Fibroblast of skin of scalp (primary cell): ENCODE results near the gene PCDHB10. TPM values are rescaled to one million over a fixed set of nuclear protein-coding genes. Genes with fewer than 3 reads are reported as not detected.
A peak's percentile ranks its signal among the peaks of the same experiment; 100 is the strongest.
"Not testable (repeated sequence)": the region's sequence is repeated elsewhere in the genome, so short reads cannot be mapped to it uniquely, and the experiment has no call there.

Experiments used
- DNase-seq: peaks from one replicate; pipeline ENCODE4 v3.0.0-alpha.2; 2013
- polyA plus RNA-seq, 2 experiments: library from polyadenylated mRNA; unstranded; fragments of 120-200 nt; gene quantifications; one replicate each; pipeline ENCODE4 v1.2.1, GENCODE V29; 2013; ENCODE audit not compliant: insufficient read length in 2 of 2

Gene PCDHB10
- 1.2 TPM for polyA plus RNA-seq (2013, experiment 1 of 2; ENCODE audit: insufficient read length)
- 1.3 TPM for polyA plus RNA-seq (2013, experiment 2 of 2; ENCODE audit: insufficient read length)

DNA sequence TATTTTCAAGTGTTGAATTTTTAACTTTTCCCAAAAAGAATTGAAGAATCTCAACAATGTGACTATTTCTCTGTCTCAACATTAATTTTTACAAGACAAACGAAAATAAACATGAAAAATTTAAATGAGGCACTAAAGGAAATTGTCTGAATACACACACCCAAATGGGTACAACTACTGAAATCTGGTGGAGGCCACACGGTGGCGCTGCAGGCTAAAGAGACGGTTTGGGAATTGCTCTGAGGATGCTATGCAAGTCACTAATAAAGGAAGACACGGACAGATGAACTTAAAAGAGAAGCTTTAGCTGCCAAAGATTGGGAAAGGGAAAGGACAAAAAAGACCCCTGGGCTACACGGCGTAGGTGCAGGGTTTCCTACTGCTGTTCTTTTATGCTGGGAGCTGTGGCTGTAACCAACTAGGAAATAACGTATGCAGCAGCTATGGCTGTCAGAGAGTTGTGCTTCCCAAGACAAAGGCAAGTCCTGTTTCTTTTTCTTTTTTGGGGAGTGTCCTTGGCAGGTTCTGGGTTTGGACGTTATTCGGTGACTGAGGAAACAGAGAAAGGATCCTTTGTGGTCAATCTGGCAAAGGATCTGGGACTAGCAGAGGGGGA lies at the start of gene PCDHB10:
Gene PCDHB10, plus strand, starts transcription at position 244 of the 616 bp plus-strand sequence. Its CDS starts 200 bp downstream, at position 444.
- no peak for DNase-seq

DNA sequence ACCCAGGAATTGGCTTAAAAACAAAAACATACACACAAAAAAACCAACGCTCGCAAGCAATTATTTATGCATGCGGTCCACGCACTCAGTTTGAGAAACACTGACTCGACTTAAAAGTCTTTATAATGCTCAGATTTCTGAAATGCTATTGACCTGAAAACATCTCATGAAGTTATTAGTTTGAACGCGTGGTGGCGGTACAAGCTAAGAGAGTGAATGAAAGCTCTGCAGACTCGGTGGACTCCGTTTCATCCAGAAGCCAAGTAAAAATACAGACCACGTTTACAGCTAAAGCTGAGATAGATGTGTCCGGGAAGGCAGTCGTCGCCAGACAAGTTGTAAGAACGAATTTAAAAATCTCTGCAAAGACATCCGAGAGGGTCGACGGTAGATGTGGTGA lies 42.3 kb upstream of the PCDHB10 start, which contains the start of gene PCDHB6:
Gene PCDHB6, plus strand, starts transcription at position 246 of the 400 bp plus-strand sequence. CDS start 201 bp downstream, outside the sequence.
- DNase-seq, result peak; percentile 6

DNA sequence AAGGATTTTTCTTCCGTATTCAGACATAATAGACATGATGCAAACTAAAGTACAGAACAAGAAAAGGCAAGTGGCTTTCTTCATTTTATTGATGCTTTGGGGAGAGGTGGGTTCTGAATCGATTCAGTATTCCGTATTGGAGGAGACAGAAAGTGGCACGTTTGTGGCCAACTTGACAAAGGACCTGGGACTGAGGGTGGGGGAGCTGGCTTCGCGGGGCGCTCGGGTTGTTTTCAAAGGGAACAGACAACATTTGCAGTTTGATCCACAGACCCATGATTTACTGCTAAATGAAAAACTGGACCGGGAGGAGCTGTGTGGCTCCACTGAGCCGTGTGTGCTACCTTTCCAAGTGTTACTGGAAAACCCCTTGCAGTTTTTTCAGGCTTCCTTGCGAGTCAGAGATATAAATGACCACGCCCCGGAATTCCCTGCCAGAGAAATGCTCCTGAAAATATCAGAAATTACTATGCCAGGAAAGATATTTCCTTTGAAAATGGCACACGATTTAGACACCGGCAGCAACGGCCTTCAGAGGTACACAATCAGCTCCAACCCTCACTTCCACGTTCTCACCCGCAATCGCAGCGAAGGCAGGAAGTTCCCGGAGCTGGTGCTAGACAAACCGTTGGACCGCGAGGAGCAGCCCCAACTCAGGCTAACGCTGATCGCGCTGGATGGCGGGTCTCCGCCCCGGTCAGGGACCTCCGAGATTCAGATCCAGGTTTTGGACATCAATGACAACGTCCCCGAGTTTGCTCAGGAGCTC lies 41.7 kb upstream of the PCDHB10 start:
- no peak for DNase-seq

DNA sequence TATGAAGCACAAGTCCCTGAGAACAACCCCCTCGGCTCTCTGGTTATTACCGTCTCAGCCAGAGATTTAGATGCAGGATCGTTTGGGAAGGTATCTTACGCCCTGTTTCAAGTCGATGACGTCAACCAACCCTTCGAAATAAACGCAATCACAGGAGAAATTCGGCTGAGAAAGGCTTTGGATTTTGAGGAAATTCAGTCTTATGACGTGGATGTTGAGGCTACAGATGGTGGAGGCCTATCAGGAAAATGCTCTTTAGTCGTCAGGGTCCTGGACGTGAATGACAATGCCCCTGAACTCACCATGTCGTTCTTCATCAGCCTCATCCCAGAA lies 41.2 kb upstream of the PCDHB10 start:
- no peak for DNase-seq

DNA sequence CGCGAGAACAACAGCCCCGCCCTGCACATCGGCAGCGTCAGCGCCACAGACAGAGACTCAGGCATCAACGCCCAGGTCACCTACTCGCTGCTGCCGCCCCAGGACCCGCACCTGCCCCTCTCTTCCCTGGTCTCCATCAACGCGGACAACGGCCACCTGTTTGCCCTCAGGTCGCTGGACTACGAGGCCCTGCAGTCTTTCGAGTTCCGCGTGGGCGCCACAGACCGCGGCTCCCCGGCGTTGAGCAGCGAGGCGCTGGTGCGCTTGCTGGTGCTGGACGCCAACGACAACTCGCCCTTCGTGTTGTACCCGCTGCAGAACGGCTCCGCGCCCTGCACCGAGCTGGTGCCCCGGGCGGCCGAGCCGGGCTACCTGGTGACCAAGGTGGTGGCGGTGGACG lies 40.5 kb upstream of the PCDHB10 start:
- not testable (repeated sequence) for DNase-seq

DNA sequence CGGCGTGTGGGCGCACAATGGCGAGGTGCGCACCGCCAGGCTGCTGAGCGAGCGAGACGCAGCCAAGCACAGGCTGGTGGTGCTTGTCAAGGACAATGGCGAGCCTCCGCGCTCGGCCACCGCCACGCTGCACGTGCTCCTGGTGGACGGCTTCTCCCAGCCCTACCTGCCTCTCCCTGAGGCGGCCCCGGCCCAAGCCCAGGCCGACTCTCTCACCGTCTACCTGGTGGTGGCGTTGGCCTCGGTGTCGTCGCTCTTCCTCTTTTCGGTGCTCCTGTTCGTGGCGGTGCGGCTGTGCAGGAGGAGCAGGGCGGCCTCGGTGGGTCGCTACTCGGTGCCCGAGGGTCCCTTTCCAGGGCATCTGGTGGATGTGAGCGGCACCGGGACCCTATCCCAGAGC lies 40.1 kb upstream of the PCDHB10 start:
- DNase-seq, result not testable (repeated sequence)

DNA sequence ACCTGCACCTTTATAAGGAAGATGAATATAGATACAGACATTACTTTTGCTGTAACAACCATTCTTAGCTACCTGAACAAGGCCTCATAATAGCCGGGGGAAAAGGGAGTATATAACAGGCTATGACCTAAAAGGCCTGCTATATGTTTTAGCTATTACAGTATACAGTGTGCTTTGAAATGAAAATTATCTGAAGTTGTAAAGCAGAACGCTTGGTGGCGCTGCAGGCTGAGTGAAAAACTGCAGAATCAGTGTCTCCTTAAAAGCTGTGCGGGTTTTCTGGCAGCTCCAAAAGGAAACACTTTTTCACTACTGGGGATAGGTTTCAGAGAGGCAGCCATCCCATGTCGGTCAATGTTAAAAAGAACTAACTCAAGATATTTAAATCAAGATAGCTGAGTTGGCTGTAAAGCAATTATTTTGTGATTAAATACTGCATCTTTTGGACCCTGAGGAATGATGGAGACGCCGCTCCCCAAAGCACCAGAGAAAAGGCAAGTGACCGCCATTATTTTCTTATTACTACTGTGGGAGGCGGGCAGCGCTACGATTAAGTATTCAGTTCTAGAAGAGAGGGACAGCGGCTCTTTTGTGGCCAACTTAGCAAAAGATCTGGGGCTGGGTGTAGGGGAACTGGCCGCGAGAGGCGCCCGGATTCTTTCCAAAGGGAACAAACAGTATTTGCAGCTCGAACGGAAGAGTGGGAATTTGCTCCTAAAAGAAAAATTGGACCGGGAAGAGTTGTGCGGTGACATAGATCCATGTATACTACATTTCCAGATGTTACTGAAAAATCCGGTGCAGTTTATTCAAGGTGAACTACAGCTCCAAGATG lies 36.4 kb upstream of the PCDHB10 start:
- DNase-seq, result no peak

DNA sequence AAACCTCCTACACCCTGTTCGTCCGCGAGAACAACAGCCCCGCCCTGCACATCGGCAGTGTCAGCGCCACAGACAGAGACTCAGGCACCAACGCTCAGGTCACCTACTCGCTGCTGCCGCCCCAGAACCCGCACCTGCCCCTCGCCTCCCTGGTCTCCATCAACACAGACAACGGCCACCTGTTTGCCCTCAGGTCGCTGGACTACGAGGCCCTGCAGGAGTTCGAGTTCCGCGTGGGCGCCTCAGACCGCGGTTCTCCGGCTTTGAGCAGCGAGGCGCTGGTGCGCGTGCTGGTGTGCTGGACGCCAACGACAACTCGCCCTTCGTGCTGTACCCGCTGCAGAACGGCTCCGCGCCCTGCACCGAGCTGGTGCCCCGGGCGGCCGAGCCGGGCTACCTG lies 34.8 kb upstream of the PCDHB10 start:
- not testable (repeated sequence) for DNase-seq

DNA sequence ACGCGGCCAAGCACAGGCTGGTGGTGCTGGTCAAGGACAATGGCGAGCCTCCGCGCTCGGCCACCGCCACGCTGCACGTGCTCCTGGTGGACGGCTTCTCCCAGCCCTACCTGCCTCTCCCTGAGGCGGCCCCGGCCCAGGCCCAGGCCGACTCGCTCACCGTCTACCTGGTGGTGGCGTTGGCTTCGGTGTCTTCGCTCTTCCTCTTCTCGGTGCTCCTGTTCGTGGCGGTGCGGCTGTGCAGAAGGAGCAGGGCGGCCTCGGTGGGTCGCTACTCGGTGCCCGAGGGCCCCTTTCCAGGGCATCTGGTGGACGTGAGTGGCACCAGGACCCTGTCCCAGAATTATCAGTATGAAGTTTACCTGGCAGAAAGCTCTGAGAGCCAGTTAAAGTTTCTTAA lies 34.3 kb upstream of the PCDHB10 start:
- not testable (repeated sequence) for DNase-seq

DNA sequence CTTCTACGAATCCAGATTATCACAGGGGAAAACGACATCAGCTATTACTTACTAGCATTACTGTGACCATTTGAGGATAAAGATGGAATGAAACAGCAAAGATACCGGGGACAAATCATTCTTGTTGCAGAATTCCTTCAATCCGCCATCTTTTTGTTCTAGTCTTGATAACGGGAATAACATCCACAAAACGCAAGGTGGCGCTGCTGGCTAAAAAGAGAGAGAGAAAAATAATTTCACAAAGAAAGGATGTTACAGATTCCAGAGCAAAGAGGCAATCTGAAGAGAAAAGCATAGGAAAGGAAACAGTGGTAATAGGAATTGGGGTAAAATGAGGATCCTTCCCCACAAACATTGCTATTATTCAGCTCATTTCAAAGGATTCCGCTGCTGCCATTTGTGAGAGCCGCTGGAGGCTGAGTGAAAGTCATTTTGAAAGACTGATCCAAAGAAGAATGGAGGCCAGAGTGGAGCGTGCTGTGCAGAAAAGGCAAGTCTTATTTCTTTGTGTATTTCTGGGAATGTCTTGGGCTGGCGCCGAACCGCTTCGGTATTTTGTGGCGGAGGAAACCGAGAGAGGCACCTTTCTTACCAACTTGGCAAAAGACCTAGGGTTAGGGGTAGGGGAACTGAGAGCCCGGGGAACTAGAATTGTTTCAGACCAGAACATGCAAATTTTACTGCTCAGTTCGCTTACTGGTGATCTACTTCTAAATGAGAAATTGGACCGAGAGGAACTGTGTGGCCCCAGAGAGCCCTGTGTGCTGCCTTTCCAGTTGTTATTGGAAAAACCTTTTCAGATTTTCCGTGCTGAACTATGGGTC lies 19.6 kb upstream of the PCDHB10 start, which contains the start of gene PCDHB7:
Gene PCDHB7, plus strand, starts transcription at position 264 of the 824 bp plus-strand sequence. Its CDS starts 192 bp downstream, at position 456.
- peak; percentile 24 for DNase-seq

DNA sequence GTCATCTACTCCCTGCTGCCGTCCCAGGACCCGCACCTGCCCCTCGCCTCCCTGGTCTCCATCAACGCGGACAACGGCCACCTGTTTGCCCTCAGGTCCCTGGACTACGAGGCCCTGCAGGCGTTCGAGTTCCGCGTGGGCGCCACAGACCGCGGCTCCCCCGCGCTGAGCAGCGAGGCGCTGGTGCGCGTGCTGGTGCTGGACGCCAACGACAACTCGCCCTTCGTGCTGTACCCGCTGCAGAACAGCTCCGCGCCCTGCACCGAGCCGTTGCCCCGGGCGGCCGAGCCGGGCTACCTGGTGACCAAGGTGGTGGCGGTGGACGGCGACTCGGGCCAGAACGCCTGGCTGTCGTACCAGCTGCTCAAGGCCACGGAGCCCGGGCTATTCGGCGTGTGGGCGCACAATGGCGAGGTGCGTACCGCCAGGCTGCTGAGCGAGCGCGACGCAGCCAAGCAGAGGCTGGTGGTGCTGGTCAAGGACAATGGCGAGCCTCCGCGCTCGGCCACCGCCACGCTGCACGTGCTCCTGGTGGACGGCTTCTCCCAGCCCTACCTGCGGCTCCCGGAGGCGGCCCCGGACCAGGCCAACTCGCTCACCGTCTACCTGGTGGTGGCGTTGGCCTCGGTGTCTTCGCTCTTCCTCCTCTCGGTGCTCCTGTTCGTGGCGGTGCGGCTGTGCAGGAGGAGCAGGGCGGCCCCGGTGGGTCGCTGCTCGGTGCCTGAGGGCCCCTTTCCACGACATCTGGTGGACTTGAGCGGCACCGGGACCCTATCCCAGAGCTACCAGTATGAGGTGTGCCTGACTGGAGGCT lies 17.7 kb upstream of the PCDHB10 start:
- not testable (repeated sequence) for DNase-seq

DNA sequence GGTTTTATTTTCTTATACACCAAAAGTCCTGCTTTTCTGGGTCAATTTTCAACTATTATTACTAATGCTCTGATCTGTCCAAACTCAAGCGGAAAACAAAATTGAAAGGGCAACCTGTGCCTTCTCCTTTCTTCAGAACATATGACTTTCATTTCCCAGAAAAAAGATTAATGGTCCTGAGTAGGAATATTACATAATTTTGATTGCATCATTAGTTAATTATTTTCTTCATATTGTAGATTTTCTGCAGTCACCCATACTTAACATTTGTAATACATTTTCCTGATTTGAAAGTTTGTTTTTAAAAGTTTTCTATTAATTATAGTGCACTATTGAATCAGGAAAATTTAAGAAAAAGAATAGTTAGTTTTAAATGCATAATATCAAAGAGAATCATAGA lies 16.2 kb upstream of the PCDHB10 start:
- no peak for DNase-seq

DNA sequence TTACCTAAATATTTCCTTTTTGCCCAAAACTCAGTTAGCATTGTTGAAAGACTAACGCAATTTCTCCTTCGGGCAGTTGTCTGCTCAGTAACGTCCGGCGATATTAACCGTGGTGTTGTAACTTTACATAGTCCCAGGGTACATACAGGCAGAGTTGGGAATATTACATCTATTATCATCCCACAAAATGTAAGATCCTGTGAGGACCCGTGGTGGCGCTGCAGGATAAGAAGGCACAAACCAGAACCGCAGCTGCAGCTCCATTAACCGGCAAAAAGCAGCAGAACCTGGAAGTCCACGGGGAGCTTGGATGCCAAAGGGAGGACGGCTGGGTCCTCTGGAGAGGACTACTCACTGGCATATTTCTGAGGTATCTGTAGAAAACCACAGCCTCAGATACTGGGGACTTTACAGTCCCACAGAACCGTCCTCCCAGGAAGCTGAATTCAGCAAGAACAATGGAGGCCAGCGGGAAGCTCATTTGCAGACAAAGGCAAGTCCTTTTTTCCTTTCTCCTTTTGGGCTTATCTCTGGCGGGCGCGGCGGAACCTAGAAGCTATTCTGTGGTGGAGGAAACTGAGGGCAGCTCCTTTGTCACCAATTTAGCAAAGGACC lies 14.5 kb upstream of the PCDHB10 start, which contains the start of gene PCDHB8:
Gene PCDHB8, plus strand, starts transcription at position 214 of the 615 bp plus-strand sequence. Its CDS starts 245 bp downstream, at position 459.
- not testable (repeated sequence) for DNase-seq

DNA sequence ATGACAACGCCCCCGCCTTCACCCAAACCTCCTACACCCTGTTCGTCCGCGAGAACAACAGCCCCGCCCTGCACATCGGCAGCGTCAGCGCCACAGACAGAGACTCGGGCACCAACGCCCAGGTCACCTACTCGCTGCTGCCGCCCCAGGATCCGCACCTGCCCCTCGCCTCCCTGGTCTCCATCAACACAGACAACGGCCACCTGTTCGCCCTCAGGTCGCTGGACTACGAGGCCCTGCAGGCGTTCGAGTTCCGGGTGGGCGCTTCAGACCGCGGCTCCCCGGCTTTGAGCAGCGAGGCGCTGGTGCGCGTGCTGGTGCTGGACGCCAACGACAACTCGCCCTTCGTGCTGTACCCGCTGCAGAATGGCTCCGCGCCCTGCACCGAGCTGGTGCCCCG lies 12.8 kb upstream of the PCDHB10 start:
- not testable (repeated sequence) for DNase-seq

DNA sequence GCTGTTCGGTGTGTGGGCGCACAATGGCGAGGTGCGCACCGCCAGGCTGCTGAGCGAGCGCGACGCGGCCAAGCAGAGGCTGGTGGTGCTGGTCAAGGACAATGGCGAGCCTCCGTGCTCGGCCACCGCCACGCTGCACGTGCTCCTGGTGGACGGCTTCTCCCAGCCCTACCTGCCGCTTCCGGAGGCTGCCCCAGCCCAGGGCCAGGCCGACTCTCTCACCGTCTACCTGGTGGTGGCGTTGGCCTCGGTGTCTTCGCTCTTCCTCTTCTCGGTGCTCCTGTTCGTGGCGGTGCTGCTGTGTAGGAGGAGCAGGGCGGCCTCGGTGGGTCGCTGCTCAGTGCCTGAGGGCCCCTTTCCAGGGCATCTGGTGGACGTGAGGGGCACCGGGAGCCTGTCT lies 12.3 kb upstream of the PCDHB10 start:
- DNase-seq, result not testable (repeated sequence)

DNA sequence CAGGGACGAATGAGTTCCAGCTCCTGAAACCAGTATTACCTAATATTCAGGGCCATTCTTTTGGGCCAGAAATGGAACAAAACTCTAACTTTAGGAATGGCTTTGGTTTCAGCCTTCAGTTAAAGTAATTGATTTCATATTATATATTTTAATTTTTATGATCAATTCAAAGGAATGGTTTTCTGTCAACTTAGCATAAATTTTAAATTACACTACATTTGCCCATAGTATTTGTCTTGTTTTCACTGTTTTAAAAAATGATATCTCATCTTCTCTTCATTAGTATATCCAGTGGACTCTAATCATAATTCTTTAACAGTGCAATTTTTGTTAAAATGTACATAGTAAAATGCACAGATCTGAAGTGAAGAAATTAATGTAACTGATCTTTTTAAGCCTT lies 11.8 kb upstream of the PCDHB10 start:
- no peak for DNase-seq

DNA sequence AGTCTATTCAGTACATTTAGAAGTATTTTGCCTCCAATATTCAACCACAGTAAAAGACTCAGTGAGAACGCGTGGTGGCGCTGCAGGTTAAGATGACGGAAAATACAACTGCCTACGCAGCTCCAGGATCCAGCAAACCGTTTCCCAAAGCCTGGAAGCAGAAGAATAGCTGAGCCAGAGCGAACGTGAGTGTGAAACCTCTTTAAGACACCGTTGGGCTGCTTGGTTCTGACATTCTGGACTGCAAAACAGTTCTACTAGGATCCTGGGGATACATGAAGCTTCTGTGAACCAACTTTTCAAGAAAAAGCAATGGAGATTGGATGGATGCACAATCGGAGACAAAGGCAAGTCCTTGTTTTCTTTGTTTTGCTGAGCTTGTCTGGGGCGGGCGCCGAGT lies 9.9 kb upstream of the PCDHB10 start, which contains the start of gene PCDHB16:
Gene PCDHB16, plus strand, starts transcription at position 140 of the 400 bp plus-strand sequence. Its CDS starts 173 bp downstream, at position 313.
- peak; percentile 22 for DNase-seq

DNA sequence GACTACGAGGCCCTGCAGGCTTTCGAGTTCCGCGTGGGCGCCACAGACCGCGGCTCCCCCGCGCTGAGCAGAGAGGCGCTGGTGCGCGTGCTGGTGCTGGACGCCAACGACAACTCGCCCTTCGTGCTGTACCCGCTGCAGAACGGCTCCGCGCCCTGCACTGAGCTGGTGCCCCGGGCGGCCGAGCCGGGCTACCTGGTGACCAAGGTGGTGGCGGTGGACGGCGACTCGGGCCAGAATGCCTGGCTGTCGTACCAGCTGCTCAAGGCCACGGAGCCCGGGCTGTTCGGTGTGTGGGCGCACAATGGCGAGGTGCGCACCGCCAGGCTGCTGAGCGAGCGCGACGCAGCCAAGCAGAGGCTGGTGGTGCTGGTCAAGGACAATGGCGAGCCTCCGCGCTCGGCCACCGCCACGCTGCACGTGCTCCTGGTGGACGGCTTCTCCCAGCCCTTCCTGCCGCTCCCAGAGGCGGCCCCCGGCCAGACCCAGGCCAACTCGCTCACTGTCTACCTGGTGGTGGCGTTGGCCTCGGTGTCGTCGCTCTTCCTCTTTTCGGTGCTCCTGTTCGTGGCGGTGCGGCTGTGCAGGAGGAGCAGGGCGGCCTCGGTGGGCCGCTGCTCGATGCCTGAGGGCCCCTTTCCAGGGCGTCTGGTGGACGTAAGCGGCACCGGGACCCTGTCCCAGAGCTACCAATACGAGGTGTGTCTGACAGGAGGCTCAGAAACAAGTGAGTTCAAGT lies 7.9 kb upstream of the PCDHB10 start:
- DNase-seq, result not testable (repeated sequence)

DNA sequence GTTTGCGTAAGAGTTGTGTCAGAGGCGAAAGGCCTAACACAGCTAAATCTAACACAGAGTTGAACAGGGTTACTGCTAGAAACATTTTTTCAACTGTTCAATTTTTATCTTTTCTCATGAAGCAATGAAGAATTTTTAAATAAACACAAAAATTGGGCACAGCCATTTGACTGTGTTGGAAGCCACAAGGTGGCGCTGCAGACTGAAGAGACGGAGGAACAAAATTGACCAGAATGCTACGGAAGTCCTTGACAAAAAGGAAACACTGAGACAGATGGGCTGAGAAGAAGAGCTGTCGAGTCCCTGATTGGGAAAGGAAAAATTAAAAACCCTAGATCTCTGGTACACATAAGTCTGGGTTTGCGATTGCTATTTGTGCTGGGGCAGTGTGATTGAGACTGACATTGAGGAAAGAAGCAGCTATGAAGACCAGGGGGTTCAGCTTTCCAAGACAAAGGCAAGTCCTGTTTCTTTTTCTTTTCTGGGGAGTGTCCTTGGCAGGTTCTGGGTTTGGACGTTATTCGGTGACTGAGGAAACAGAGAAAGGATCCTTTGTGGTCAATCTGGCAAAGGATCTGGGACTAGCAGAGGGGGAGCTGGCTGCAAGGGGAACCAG lies 5.1 kb upstream of the PCDHB10 start, which contains the start of gene PCDHB9:
Gene PCDHB9, plus strand, starts transcription at position 265 of the 616 bp plus-strand sequence. Its CDS starts 158 bp downstream, at position 423.
- peak; percentile 20 for DNase-seq
